Nucleus accumbens (tissue), 56 donors: ENCODE data around the gene TLNRD1.

Experiments used
- DNase-seq, 56 donors: peaks; one replicate each; lab custom pipeline; 2025; lab: John Stamatoyannopoulos, UW

The TLNRD1 gene

DNA sequence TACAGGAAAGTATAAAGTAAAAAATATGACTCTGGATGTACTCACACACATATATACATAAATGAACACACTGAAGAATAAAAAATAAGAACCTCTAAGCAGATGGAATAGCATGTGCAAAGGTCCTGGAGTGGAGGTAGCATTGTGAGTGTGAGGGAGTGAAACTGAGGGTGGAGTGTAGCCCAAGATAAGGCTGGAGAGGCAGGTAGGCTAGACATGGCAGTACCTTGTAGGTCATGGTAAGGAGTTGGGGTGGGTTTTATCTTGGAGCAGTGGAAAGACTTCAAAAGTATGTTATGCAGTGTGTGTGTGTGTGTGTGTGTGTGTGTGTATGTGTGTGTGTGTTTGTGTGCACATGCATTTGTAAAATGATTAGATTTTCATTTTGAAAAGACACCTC, 49.5 kb downstream of the TLNRD1 start:
- DNase-seq = no peak

DNA sequence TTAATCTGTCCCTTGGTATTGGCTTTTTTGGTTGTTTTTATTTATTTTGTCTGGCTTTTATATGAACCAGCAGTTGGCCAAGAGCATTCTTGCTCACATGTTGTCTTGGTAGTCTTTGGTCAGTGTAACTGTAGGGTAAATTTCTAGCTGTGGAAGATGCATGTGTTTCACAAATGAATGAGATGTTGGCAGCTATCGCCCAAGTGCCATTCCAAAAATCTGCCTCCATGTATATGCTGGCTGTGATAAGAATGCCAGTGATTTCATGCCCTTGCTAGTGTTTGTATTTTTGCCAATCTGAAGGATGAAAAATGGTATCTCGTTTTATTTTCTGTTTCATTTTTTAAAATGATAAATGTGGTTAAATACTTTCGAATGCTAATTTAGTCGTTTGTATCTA, 50.1 kb downstream of the TLNRD1 start:
- no peak for DNase-seq

DNA sequence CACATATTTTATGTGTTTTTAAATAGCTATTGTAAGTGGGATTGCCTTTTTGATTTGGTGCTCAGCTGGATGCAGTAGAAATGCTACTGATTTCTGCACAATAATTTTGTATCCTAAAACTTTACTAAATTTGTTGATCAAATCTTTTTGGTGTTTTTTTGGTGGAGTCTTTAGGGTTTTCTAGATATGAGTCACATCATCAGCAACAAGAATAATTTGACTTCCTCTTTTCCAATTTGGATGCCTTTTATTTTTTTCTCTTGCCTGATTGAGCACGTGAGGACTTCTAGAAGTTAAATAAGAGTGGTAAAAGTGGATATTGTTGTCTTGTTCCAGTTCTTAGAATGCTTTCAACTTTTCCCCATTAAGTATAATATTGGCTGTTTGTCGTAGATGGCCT, 51.3 kb downstream of the TLNRD1 start:
- DNase-seq = no peak

DNA sequence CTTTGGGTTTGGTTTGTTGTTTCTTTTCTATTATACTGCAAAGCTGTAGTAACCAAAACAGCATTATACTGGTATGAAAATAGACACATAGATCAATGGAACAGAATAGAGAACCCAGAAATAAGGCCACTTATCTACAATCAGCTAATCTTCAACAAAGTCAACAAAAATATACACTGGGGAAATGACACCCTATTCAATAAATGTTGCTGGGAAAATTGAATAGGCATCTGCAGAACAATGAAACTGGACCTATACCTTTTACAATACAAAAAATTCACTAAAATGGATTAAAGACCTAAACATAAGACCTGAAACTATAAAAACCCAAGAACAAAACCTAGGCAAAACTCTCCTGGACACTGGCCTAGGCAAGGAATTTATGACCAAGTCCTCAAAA, 52.9 kb downstream of the TLNRD1 start:
- no peak for DNase-seq

DNA sequence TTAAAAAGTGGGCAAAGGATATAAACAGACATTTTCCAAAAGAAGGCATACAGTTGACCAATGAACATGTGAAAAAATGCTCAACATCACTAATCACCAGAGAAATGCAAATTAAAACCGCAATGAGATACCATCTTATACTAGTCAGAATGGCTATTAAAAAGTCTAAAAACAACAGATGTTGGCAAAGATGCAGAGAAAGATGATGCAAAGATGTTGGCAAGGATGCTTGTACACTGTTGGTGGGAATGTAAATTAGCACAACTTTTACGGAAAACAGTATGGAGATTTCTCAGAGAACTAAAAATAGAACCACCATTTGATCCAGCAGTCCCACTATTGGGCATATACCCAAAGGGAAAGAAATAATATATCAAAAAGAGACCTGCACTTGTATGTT, 53.5 kb downstream of the TLNRD1 start:
- DNase-seq = no peak
